Panc1 (cell line): ENCODE data around the gene ZG16. TPM values are rescaled to one million over a fixed set of nuclear protein-coding genes. Genes with fewer than 3 reads are reported as not detected.

ENCODE experiments used
- ATAC-seq: fragments of 200-7000 bp; cut with Tn5 transposase; 2 replicates; pipeline ENCODE4 v1.9.1; 2020; ENCODE audit warnings: mild to moderate bottlenecking, moderate library complexity
- BruUV-seq: library from RNA; stranded (reverse); fragments of 400-500 nt; replicated peaks from 2 replicates; lab custom pipeline; 2021; lab: Mats Ljungman, UMichigan
- CTCF ChIA-PET: fragments of 300-600 bp; sonication (Branson Sonifier 250); formaldehyde crosslinking; loops from one replicate; lab custom pipeline; 2022; ENCODE audit warnings: antibody characterized with exemption; lab: Charles Lee
- POLR2A ChIA-PET: fragments of 300-600 bp; sonication (Branson Sonifier 250); formaldehyde crosslinking; loops from one replicate; lab custom pipeline; 2022; ENCODE audit warnings: antibody characterized with exemption; lab: Charles Lee
- DNase-seq: peaks from one replicate; pipeline ENCODE4 v3.0.0-alpha.2; 2010; ENCODE audit warnings: low read depth, low spot score
- H3K27ac ChIP-seq: 2 replicates; pipeline ENCODE4 v1.5.1; 2011; ENCODE audit warnings: mild to moderate bottlenecking, low read length, inconsistent platforms
- H3K27me3 ChIP-seq: fragments of 200-500 bp; sonication (Bioruptor generic); 2 replicates; pipeline ENCODE4 v1.6.0; 2014; ENCODE audit warnings: low read length, inconsistent platforms; ENCODE audit not compliant: control insufficient read depth, insufficient read depth
- H3K36me3 ChIP-seq: fragments of 200-500 bp; sonication (Bioruptor generic); 2 replicates; pipeline ENCODE4 v1.5.1; 2014; ENCODE audit warnings: inconsistent platforms, mild to moderate bottlenecking, low read length, moderate library complexity; ENCODE audit not compliant: control insufficient read depth, insufficient read depth
- H3K4me1 ChIP-seq: 2 replicates; pipeline ENCODE4 v1.5.1; 2011; ENCODE audit warnings: inconsistent platforms, mild to moderate bottlenecking, low read length, moderate library complexity; ENCODE audit not compliant: control insufficient read depth, insufficient read depth
- H3K4me3 ChIP-seq, 2 experiments: 2 replicates each; pipeline ENCODE4 v1.5.1; 2011 to 2012; ENCODE audit warnings: low read depth in 2 of 2, low read length in 2 of 2, mild to moderate bottlenecking in 2 of 2, inconsistent platforms in 1 of 2, moderate library complexity in 1 of 2
- H3K9me3 ChIP-seq: fragments of 200-500 bp; sonication (Bioruptor generic); 2 replicates; pipeline ENCODE4 v1.5.1; 2014; ENCODE audit warnings: low read depth, mild to moderate bottlenecking, inconsistent platforms, low read length, moderate library complexity; ENCODE audit not compliant: control insufficient read depth, insufficient read depth
- CTCF ChIP-seq: fragments of 450-650 bp; IDR thresholded peaks from 2 replicates; pipeline ENCODE4 v1.5.1; 2017; ENCODE audit warnings: mild to moderate bottlenecking
- POLR2AphosphoS5 ChIP-seq: IDR thresholded peaks from 2 replicates; pipeline ENCODE4 v1.6.1; 2012; ENCODE audit warnings: mild to moderate bottlenecking, low read depth, low read length, moderate library complexity
- REST ChIP-seq, 2 experiments: IDR thresholded peaks; 2 replicates each; pipeline ENCODE4 v1.6.1; 2011 to 2012; ENCODE audit warnings: low read depth in 2 of 2, control low read depth in 1 of 2, low read length in 1 of 2, mild to moderate bottlenecking in 1 of 2, moderate library complexity in 1 of 2; ENCODE audit not compliant: insufficient read depth in 1 of 2
- SIN3A ChIP-seq: IDR thresholded peaks from 2 replicates; pipeline ENCODE4 v1.6.1; 2012; ENCODE audit warnings: low read depth, mild to moderate bottlenecking, low read length, moderate library complexity, borderline replicate concordance; ENCODE audit not compliant: insufficient read depth
- TCF7L2 ChIP-seq: IDR thresholded peaks from 2 replicates; pipeline ENCODE4 v1.6.1; 2011; ENCODE audit warnings: mild to moderate bottlenecking, low read depth, low read length, inconsistent platforms
- in situ Hi-C: cut with HindIII; loops from 2 replicates; pipeline ENCODE4 v1.10.0; 2016; ENCODE audit warnings: low sequenced_read_pairs, low pct_unique_long_range_greater_than_20kb
- intact Hi-C: fragments of 100-400 bp; cut with micrococcal nuclease; formaldehyde crosslinking; loops from one replicate; pipeline ENCODE4 v1.10.0; 2022; ENCODE audit not compliant: unreplicated experiment
- total RNA-seq: library from RNA; stranded (reverse); gene quantifications from one replicate; pipeline ENCODE4 v1.2.1, GENCODE V29; 2021; ENCODE audit not compliant: unreplicated experiment

ZG16 gene
- total RNA-seq, 1 experiment from 2014 or later: not detected

GRCh38 chr16:29820271-29820701 lies 42.2 kb downstream of the ZG16 start, which contains the start of gene MVP:
TSS of gene MVP (plus strand) at chr16:29820462. CDS start at chr16:29830550, 10,088 bp downstream.
- TF ChIP-seq TCF7L2 (no peak; the same call in 1 of the 2 replicates), POLR2AphosphoS5 (peak; percentile 80), SIN3A (peak; percentile 94)
- Histone ChIP-seq H3K4me1 (peaks cover 61% of the 10 kb centered on the region), H3K27ac (peak within 1 kb of the TSS; percentile 94), H3K27me3 (no peaks in the 10 kb centered on the region), H3K36me3 (peaks cover 3% of the 10 kb centered on the region), H3K4me3 (peak within 1 kb of the TSS; percentile 69 to 94), H3K9me3 (no peaks in the 10 kb centered on the region)
- CTCF ChIA-PET: interaction anchor here (0.6 to 1.9 kb wide), 5 partner anchors 12 to 212 kb away, joined by 3 to 11 read pairs (median 5); partner anchors contain the start of gene SEZ6L2
- BruUV-seq: no TSS peak
- ATAC-seq (peak; percentile 49), DNase-seq (no peak)
- POLR2A ChIA-PET: interaction anchor here (0.5 to 0.6 kb wide), 2 partner anchors 191 to 1046 kb away, joined by 3 to 6 read pairs; no protein-coding TSS in a partner anchor
- intact Hi-C loops: no loop called here
- in situ Hi-C loops: no loop called here

GRCh38 chr16:29820730-29821642 lies 42.9 kb downstream of the ZG16 start:
- Histone ChIP-seq H3K36me3 (peaks cover 3% of the 10 kb centered on the region), H3K27ac (peak overlapping the region; percentile 94), H3K9me3 (no peaks in the 10 kb centered on the region), H3K4me1 (peaks cover 63% of the 10 kb centered on the region), H3K4me3 (peak overlapping the region; percentile 69 to 94), H3K27me3 (no peaks in the 10 kb centered on the region)
- ChIA-PET CTCF (interaction anchor here (0.6 to 1.9 kb wide), 3 partner anchors 13 to 78 kb away, joined by 4 to 11 read pairs (median 10); partner anchors contain the start of gene SEZ6L2), POLR2A (interaction anchor here (0.6 kb wide), 2 partner anchors 9 to 415 kb away, joined by 4 read pairs; partner anchors contain the start of gene NPIPB11)
- BruUV-seq: no TSS peak
- intact Hi-C loops (no loop called here), in situ Hi-C loops (no loop called here)
- no peak for TF ChIP-seq TCF7L2
- 0 out of 2 replicates have a peak, but pooled peaks have one; percentile 22 for TF ChIP-seq SIN3A
- no peak for TF ChIP-seq CTCF
- TF ChIP-seq POLR2AphosphoS5: peak; percentile 73
- no peak for TF ChIP-seq REST (IDR thresholded peaks at IDR 0.05; ENCODE audit: insufficient read depth in 1 of 2, low read depth in 2 of 2, low read length in 1 of 2)
- peak; percentile 36 for ATAC-seq
- no peak for DNase-seq
